ENCODE results near the gene ACSS1. TPM values are rescaled to one million over a fixed set of nuclear protein-coding genes. Genes with fewer than 3 reads are reported as not detected.

Gene ACSS1
- total RNA-seq, 1 experiment from 2014 or later, result 2.8 TPM

- no peak for DNase-seq (ENCODE audit: extremely low read depth, low read depth)
These were observed 59.8 kb downstream of the ACSS1 start for GRCh38 chr20:24998121-24998520.

GRCh38 chr20:24996449-24997377, 61.2 kb downstream of the ACSS1 start:
- no peak for DNase-seq (ENCODE audit: extremely low read depth, low read depth)

- no peak for DNase-seq (ENCODE audit: extremely low read depth, low read depth)
These were observed 62.0 kb downstream of the ACSS1 start for GRCh38 chr20:24995741-24996448.

GRCh38 chr20:24994470-24995368, 63.2 kb downstream of the ACSS1 start:
- DNase-seq (ENCODE audit: extremely low read depth, low read depth), result peak; percentile 81

- DNase-seq (ENCODE audit: extremely low read depth, low read depth), result no peak
These were observed 63.8 kb downstream of the ACSS1 start for GRCh38 chr20:24994186-24994465.

GRCh38 chr20:24993337-24994185, 64.4 kb downstream of the ACSS1 start:
- DNase-seq (ENCODE audit: extremely low read depth, low read depth), result peak; percentile 52

- peak; percentile 91 for DNase-seq (ENCODE audit: extremely low read depth, low read depth)
These were observed 65.3 kb downstream of the ACSS1 start, which contains the start of gene APMAP for GRCh38 chr20:24992487-24993205. TSS of gene APMAP (minus strand) at chr20:24992751. CDS start at chr20:24992688, 63 bp downstream.

GRCh38 chr20:24991897-24992486, 65.9 kb downstream of the ACSS1 start:
- no peak for DNase-seq (ENCODE audit: extremely low read depth, low read depth)

GRCh38 chr20:24990810-24991252, 67.1 kb downstream of the ACSS1 start:
- no peak for DNase-seq (ENCODE audit: extremely low read depth, low read depth)

GRCh38 chr20:24989162-24989561, 68.8 kb downstream of the ACSS1 start:
- DNase-seq (ENCODE audit: extremely low read depth, low read depth), result no peak

- DNase-seq (ENCODE audit: extremely low read depth, low read depth), result no peak
These were observed 69.8 kb downstream of the ACSS1 start for GRCh38 chr20:24987873-24988835.

- no peak for DNase-seq (ENCODE audit: extremely low read depth, low read depth)
These were observed 70.7 kb downstream of the ACSS1 start for GRCh38 chr20:24987244-24987643.

- no peak for DNase-seq (ENCODE audit: extremely low read depth, low read depth)
These were observed 71.4 kb downstream of the ACSS1 start for GRCh38 chr20:24986436-24987015.

- DNase-seq (ENCODE audit: extremely low read depth, low read depth), result no peak
These were observed 72.1 kb downstream of the ACSS1 start for GRCh38 chr20:24985802-24986201.

GRCh38 chr20:24984961-24985640, 72.8 kb downstream of the ACSS1 start:
- no peak for DNase-seq (ENCODE audit: extremely low read depth, low read depth)

GRCh38 chr20:24983896-24984295, 74.0 kb downstream of the ACSS1 start:
- DNase-seq (ENCODE audit: extremely low read depth, low read depth), result no peak

- DNase-seq (ENCODE audit: extremely low read depth, low read depth), result no peak
These were observed 76.1 kb downstream of the ACSS1 start for GRCh38 chr20:24981790-24982189.
